A549 (cell line): ENCODE measurements around the gene SAXO1.

Source experiments
- CEBPB ChIP-seq, 2 experiments: fragments of >200 bp in 1 of 2; sonication (Bioruptor Twin) in 1 of 2; formaldehyde crosslinking in 1 of 2; IDR thresholded peaks; 2 replicates each; pipeline ENCODE4 v1.6.1; 2012 to 2016
- ESRRA ChIP-seq: fragments of 150-350 bp; IDR thresholded peaks from 2 replicates; pipeline ENCODE4 v1.6.1; 2014; ENCODE audit warnings: mild to moderate bottlenecking, low read length, borderline replicate concordance
- PBX3 ChIP-seq: IDR thresholded peaks from 2 replicates; pipeline ENCODE4 v1.6.1; 2012
- POLR2A ChIP-seq: IDR thresholded peaks from 2 replicates; pipeline ENCODE4 v1.6.1; 2012; ENCODE audit warnings: mild to moderate bottlenecking, low read length
- REST ChIP-seq: fragments of 200-600 bp; sonication (generic); IDR thresholded peaks from 2 replicates; pipeline ENCODE4 v1.6.1; 2016; ENCODE audit warnings: antibody characterized with exemption, mild to moderate bottlenecking, moderate library complexity
- RNF2 ChIP-seq: fragments of 200-600 bp; sonication (generic); IDR thresholded peaks from 2 replicates; pipeline ENCODE4 v1.6.1; 2016; ENCODE audit warnings: low read depth, mild to moderate bottlenecking, antibody characterized with exemption, moderate library complexity, borderline replicate concordance
- ZFP36 ChIP-seq: fragments of 450-650 bp; IDR thresholded peaks from 2 replicates; pipeline ENCODE4 v1.6.1; 2014; ENCODE audit warnings: borderline replicate concordance; ENCODE audit not compliant: partially characterized antibody

GRCh38 chr9:18999173-18999785 lies 33.7 kb downstream of the SAXO1 start:
- TF ChIP-seq POLR2A, result no peak
- TF ChIP-seq PBX3, result no peak
- TF ChIP-seq REST, result no peak
- no peak for TF ChIP-seq ESRRA
- no peak for TF ChIP-seq ZFP36
- no peak for TF ChIP-seq CEBPB (IDR thresholded peaks at IDR 0.05)
- TF ChIP-seq RNF2, result no peak
